ENCODE data around the gene C10orf90.

DNA sequence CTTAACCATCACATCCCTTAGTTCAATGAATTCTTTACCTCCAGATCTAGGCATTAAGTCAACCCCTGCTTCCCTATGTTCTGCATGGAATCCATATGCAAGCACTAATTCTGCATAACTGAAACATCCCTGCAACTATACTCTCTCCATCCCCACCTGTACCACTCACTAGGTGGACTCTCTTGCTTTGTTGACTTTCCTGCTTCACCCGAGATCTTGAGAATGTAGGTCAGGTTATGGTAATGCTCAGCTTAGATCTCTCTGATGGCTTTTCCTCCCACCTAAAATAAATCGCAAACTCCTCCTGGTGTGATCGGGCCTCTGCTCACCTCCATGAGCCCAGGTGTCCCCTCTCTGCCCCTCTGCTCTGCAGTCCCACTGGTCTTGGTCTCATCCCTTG is 189.8 kb downstream of the C10orf90 start:
- no peak for TF ChIP-seq EZH2 (IDR thresholded peaks at IDR 0.05; ENCODE audit: borderline replicate concordance, low read length)
- no peak for TF ChIP-seq CTCF (IDR thresholded peaks at IDR 0.05; ENCODE audit: low read length)
